NCI-H2171 (cell line): ENCODE data around the gene IGF2R.

ENCODE experiments used
- DNase-seq: peaks from one replicate; lab custom pipeline; 2025; lab: John Stamatoyannopoulos, UW

The IGF2R gene

DNA sequence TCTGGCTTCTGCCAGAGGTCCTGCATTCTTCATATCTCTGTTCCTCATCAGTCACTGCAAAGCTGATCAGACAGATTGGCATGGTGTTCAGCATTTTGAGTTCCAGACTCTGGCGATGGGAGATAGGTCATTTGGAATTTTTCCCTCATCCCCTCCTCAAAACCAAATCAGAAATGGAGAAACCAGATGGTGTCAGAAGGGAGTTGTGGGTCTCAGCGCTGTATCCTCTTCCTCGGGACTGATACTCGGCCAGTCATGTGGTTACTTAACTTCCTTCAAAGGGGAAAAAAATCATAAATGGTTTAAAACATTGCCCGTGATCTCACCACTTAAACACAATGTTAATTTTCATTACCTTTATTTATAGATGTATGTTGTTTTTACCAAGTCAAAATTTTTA, 75.8 kb downstream of the IGF2R start:
- no peak for DNase-seq

DNA sequence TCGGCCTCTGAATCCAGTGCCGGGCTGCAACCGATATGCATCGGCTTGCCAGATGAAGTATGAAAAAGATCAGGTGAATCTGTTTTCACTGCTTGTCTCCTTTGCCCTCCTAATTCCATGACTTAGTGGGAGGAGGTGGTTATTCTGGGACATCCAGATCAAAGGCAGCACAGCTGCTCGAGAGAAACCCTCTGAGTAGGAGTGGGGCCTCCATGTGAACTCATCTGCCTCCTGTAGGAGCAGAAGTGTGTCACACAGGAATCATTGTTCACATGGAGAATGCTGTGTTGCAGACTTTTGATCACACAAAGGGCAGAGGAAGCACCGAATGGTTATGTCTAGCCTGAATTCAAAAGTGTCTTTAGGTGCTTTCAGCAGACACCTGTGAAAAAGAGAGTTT, 79.6 kb downstream of the IGF2R start:
- no peak for DNase-seq

- no peak for DNase-seq
Measured at GRCh38 chr6:160049346-160049745, 80.5 kb downstream of the IGF2R start.

DNA sequence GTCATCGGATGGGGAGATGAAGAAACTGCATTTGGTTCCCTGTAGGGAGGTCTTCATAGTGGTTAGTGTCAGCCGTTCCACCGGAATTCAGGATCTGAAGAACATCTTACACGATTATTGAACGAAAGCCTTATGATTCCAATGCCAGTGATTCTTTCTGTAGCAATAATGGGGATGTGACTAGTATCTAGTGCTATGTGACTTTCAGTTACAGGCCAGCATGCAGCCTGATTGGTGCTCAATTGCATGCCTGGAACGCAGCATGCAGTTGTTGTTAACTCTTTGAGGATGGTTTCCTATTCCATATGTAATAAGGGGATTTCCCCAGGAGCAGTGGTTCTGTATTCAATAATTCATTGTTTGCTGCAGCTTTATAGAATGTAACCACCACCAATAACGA, 81.1 kb downstream of the IGF2R start:
- no peak for DNase-seq

GRCh38 chr6:160051390-160051789, 82.5 kb downstream of the IGF2R start:
- DNase-seq, result no peak

DNA sequence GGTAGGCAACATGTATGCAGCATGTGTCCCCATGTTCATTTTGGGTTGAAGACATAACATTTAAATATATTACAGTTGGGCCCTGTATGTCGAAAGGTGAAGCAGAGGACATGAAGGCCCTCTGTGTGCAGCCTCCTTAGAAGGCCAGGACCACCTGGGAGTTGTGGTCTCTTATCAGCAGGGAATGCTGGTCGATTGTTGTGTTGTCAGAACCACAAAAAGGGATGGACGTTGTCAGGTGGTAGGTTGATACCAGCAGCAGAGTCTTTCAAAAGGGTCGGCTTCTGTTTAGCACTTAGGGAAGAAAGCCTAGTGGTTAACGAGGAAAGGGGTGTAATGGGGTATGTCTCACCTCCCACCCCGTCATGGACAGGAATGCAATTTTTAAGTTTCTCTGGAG, 85.4 kb downstream of the IGF2R start:
- no peak for DNase-seq

DNA sequence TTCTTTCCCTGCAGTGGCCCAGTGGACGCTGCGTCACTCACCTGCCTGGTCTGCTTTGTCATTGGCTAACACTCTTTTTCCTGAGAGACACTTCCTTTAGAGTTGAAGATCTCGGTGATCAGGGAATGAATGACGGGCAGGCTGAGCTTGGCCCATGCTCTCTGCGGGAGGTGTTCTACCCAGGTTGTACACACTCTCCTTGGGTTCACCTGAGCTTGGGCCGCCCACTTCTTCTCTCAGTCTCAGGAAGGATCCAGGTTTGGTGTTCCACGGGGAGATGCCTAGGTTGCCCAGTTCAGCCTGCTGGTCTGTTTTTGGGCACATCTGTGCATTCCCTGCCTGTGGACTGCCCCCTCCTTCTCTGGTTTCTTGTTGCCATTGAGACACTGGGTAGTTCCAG, 86.0 kb downstream of the IGF2R start:
- DNase-seq, result no peak

DNA sequence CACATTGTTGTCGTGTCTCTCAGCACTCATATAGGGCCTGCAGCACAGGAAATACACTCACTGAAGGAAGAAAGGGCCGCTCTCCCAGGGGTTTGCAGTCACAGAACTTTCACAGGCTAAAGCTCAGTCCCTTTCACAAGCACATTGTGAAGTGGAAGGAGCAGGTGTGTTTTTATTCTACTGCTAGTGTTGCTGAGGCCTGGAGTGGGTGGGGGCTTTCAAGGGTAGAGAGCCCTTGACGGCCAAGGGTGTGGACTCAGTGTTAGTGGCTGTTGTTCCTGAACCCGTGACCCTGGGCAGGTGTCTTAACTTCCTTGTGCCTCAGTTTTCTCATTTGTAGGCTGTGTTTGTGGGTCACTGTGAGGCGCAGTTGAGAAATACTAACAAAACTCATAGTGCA, 86.5 kb downstream of the IGF2R start:
- DNase-seq, result no peak

- no peak for DNase-seq
Measured at GRCh38 chr6:160055813-160056212, 86.9 kb downstream of the IGF2R start.

GRCh38 chr6:160057080-160057479, 88.2 kb downstream of the IGF2R start:
- no peak for DNase-seq

- no peak for DNase-seq
Measured at GRCh38 chr6:160058603-160059215, 89.8 kb downstream of the IGF2R start.

DNA sequence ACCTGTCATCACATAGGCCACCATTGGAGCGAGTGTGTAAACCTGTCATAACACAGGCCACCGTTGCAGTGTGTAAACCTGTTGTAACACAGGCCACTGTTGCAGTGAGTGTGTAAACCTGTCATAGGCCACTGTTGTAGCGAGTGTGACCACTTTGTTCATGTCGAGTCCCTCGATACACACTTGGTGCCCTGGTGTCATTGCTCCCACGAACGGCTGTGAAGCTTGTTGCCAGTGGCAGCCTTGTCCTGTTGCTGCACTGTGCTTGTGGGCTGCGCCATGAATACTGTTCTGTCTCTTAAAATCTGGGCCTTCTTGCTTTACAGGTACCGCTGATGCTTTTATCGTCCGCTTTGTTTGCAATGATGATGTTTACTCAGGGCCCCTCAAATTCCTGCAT, 91.3 kb downstream of the IGF2R start:
- DNase-seq, result no peak

- no peak for DNase-seq
Measured at GRCh38 chr6:160060920-160061447, 92.1 kb downstream of the IGF2R start.

- no peak for DNase-seq
Measured at GRCh38 chr6:160063771-160064413, 95.0 kb downstream of the IGF2R start.

GRCh38 chr6:160065200-160065599, 96.3 kb downstream of the IGF2R start:
- no peak for DNase-seq

DNA sequence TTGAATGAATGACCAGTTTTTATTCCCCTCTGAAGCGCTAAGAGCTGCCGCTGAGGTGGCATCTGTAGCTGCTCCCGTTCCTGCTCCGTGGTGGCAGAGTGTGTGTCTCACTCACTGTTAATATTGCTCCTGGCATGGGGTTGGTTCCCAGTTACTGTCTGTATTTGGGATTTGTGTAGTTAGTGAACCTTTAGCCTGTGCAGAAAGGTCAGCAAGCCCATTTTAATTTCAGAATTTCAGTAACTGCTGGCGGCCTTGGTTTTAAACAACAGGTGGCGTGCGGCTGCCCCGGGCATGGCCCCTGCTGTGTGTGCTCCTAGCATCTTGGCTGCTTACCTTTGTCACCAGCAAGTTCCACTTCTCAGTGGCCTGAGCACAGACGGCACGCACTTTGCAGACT, 98.7 kb downstream of the IGF2R start:
- no peak for DNase-seq

DNA sequence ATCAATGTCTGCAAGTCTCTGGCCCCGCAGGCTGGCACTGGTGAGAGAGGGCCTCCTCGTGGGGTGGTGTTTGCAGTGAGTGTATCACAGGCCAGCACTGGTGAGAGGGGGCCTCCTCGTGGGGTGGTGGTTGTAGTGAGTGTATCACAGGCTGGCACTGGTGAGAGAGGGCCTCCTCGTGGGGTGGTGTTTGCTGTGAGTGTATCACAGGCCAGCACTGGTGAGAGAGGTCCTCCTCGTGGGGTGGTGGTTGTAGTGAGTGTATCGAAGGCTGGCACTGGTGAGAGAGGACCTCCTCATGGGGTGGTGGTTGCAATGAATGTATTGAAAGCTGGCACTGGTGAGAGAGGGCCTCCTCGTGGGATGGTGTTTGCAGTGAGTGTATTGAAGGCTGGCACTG, 99.5 kb downstream of the IGF2R start:
- no peak for DNase-seq

GRCh38 chr6:160069050-160069454, 100.2 kb downstream of the IGF2R start:
- no peak for DNase-seq

DNA sequence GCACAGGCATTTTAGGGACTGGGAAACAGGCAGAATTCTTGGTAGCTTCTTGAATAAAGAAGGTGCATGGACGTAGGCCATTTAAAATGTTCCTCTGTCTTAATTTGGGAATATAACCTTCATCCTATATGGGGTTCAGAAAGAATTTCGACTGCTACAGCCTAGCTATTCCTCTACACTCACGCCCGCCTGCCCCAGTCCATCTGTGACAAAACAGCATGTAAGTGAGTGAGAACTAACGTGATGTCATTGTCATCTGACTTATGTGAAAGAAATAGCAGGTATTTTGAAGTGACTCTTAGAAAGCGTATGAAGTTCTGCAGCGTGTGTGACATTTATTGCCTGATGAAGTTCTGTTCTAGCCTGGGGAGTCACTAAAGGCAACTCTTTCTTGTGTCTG, 100.6 kb downstream of the IGF2R start:
- DNase-seq, result no peak

- DNase-seq, result no peak
Measured at GRCh38 chr6:160070427-160070826, 101.5 kb downstream of the IGF2R start.

DNA sequence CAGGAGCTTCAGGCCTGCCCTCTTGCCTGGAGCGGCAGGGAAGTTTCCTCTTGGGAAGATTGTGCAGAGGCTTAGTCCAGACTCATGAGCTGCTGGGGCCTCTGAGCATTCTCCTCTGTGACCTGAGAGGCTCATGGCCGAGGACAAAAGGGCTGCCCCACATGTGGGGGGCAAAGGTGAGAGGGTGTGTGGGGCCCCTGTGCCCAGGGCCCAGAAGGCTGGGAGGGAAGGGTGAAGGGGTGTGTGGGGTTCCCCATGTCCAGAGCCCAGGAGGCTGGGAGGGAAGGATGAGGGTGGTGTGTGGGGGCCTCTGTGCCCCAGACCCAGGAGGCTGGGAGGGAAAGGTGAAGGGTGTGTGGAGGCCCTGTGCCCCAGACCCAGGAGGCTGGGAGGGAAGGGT, 101.9 kb downstream of the IGF2R start:
- no peak for DNase-seq

GRCh38 chr6:160071805-160072690, 103.2 kb downstream of the IGF2R start:
- no peak for DNase-seq

DNA sequence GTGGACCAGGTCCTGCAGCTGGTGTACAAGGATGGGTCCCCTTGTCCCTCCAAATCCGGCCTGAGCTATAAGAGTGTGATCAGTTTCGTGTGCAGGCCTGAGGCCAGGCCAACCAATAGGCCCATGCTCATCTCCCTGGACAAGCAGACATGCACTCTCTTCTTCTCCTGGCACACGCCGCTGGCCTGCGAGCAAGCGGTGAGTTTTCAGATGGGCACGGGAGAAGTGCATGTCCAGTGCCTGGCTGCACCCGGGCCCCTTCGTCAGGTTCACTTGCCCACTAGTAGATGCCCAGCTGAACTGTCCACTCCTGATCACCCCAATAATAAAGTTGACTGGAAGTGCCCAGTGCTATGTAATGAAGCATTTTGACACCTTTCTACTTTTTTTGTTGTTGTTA, 104.4 kb downstream of the IGF2R start:
- no peak for DNase-seq
